HG02642 (cell line): ENCODE measurements around the gene KDM2A.

ENCODE experiments used
- ATAC-seq: cut with Tn5 transposase; IDR thresholded peaks from one replicate; pipeline ENCODE4 v1.9.1; 2021; ENCODE audit warnings: mild to moderate bottlenecking; ENCODE audit not compliant: unreplicated experiment, poor library complexity

KDM2A gene

GRCh38 chr11:67280788-67281551 is 161.9 kb downstream of the KDM2A start:
- no peak for ATAC-seq

- no peak for ATAC-seq
These were observed 162.6 kb downstream of the KDM2A start for GRCh38 chr11:67281552-67282150.

- no peak for ATAC-seq
These were observed 163.3 kb downstream of the KDM2A start for GRCh38 chr11:67282155-67282875.

GRCh38 chr11:67282876-67283371 is 163.9 kb downstream of the KDM2A start:
- no peak for ATAC-seq

- ATAC-seq = no peak
These were observed 164.5 kb downstream of the KDM2A start for GRCh38 chr11:67283481-67283963.

- no peak for ATAC-seq
These were observed 165.9 kb downstream of the KDM2A start for GRCh38 chr11:67284811-67285540.

GRCh38 chr11:67285541-67286498 is 166.8 kb downstream of the KDM2A start:
- no peak for ATAC-seq

- ATAC-seq = no peak
These were observed 167.7 kb downstream of the KDM2A start for GRCh38 chr11:67286621-67287333.

GRCh38 chr11:67287355-67288197 is 168.5 kb downstream of the KDM2A start:
- ATAC-seq = no peak

- no peak for ATAC-seq
These were observed 169.1 kb downstream of the KDM2A start for GRCh38 chr11:67288198-67288451.

GRCh38 chr11:67288452-67289225 is 169.6 kb downstream of the KDM2A start:
- ATAC-seq = peak; percentile 70

GRCh38 chr11:67289226-67289650 is 170.2 kb downstream of the KDM2A start, which contains the start of gene ANKRD13D:
Gene ANKRD13D, plus strand, starts transcription at chr11:67289303. Its CDS starts 158 bp downstream, at chr11:67289461.
- no peak for ATAC-seq

- no peak for ATAC-seq
These were observed 170.8 kb downstream of the KDM2A start for GRCh38 chr11:67289651-67290479.

- no peak for ATAC-seq
These were observed 171.7 kb downstream of the KDM2A start for GRCh38 chr11:67290801-67291200.

- no peak for ATAC-seq
These were observed 172.7 kb downstream of the KDM2A start for GRCh38 chr11:67291481-67292381.
